ENCODE results near the gene NOLC1. TPM values are rescaled to one million over a fixed set of nuclear protein-coding genes. Genes with fewer than 3 reads are reported as not detected.

The NOLC1 gene
- total RNA-seq, 2 donors from 2014 or later: 32.6 to 38.6 TPM

DNA sequence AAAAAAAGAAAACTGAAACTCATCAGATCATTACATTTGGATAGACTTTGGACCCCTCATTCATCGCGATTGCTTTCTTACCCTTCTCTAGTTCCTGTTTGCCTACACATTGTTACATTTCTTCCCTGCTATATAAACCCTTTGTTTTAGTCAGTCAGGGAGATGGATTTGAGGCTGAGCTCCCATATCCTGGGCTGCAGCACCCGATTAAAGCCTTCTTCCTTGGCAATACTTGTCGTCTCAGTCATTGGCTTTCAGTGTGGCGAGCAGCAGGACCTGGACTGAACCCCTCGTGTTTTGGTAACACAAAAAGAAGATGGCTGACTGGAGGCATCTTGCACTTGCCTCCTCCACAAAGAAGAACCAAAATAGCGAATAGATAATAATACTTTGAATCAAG is 39.8 kb downstream of the NOLC1 start:
- no peak for DNase-seq (ENCODE audit: low spot score)
- intact Hi-C loops (cut with DNase I): no loop called here

DNA sequence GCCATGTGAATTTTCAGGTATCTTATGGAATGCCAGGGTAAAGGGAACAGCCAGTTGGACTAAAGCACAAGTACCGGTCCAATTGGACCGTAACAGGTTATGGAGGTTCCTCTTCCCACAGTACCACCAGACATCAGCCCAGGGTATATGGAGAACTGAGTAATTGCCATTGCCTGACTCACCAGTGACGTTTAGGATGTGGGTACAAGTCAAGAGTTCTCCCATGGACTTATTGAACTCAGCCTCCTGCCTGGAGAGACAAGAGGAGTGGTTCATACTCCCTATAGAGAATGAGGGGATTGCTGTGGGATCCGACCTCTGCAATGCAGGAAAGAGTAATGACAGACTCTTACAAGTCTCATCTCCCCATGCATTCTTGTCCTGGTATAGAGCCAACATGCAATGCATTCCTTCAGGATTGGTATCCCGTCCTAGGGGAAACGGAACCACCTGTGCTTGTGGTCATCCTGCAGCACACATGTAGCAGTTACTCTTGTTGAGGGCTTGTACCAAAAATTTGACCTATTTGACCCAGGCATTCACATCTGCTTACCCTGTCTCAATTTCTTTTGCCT is 43.2 kb downstream of the NOLC1 start:
- no peak for DNase-seq (ENCODE audit: low spot score)
- intact Hi-C loops (cut with DNase I): no loop called here

DNA sequence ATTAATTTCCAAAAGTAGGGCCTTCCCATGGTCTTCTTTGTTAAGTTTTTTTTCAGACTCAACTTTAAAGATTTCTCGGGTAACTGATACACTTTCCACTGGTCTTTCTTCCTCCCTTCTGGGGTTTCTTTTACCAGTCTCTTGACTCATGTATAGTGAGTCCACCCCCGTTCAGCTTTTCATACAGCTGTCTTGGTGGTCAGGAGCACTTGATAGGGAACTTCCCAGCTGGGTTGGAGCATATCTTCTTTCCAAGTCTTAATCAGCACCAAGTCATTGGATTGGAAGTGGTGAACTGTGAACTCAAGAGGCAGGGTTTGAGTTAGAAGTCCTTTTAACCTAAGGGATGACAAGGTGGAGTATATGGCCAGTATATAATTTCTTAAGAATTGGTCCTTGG is 44.7 kb downstream of the NOLC1 start:
- intact Hi-C loops (cut with DNase I): no loop called here
- DNase-seq (ENCODE audit: low spot score): no peak

DNA sequence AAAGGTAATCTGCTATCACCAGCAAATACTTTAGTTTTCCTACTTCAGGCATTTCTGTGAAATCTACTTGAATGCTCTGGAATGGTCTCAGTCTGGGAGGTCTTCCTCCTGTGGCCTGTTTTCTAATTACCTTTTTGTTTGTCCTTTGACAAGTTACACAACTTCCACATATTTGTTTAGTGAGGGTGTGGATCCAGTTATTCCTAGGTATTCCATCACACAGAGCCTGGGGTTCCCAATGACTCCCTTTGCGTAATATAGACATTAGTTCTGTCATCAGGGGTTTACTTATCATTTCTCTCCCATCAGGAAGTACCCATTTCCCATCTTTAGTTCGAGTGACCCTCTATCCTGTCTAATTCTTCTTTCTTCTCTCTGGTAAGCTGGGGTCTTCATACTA is 45.8 kb downstream of the NOLC1 start:
- no peak for DNase-seq (ENCODE audit: low spot score)
- intact Hi-C loops (cut with DNase I): no loop called here

DNA sequence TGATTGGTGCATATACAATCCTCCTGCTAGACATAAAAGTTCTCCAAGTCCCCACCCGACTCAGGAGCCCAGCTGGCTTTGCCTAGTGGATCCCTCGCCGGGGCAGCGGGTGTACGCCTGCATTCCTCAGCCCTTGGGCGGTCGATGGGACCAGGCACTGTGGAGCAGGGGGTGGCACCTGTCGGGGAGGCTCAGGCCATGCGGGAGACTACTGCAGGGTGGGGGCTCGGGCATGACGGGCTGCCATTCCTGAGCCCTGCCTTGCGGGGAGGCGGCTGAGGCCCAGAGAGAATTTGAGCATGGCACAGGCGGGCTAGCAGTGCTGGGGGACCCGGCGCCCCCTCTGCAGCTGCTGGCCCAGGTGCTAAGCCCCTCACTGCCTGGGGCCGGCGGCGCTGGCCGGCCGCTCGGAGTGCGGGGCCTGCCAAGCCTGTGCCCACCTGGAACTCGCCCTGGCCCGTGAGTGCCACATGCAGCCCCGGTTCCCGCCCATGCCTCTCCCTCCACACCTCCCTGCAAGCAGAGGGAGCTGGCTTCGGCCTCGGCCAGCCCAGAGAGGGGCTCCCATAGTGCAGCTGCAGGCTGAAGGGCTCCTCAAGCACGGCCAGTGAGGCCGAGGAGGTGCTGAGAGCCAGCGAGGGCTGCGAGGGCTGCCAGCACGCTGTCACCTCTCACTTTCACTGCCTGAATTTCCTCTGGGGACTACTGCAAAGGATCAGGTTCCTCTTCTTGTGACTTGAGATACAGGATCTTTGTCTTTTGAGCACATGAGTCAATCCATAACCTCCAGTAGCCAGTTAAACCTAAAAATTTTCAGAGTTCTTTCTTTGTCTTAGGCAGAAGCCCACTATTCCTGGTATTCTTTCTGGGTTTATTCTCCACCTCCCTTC is 48.8 kb downstream of the NOLC1 start:
- intact Hi-C loops (cut with DNase I): no loop called here
- DNase-seq (ENCODE audit: low spot score): no peak

DNA sequence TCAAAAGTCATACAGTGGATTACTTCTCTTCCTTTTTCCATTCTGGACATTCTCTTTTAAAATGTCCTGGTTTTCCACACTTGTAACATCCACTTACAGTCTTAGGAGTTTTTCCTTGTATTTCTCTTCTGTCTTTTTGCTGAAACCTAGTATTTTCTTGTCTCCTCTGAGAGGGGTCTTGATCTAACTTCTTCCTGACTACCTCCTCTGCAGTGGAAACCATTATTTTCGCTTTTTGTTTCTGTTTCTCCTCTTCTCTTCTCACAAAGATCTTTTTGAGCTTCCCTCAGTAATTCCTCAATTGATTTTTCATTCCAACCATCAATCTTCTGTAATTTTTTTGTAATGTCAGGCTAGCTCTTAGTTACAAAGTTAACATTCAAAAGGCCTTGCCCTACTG is 50.2 kb downstream of the NOLC1 start:
- DNase-seq (ENCODE audit: low spot score): no peak
- intact Hi-C loops (cut with DNase I): no loop called here

DNA sequence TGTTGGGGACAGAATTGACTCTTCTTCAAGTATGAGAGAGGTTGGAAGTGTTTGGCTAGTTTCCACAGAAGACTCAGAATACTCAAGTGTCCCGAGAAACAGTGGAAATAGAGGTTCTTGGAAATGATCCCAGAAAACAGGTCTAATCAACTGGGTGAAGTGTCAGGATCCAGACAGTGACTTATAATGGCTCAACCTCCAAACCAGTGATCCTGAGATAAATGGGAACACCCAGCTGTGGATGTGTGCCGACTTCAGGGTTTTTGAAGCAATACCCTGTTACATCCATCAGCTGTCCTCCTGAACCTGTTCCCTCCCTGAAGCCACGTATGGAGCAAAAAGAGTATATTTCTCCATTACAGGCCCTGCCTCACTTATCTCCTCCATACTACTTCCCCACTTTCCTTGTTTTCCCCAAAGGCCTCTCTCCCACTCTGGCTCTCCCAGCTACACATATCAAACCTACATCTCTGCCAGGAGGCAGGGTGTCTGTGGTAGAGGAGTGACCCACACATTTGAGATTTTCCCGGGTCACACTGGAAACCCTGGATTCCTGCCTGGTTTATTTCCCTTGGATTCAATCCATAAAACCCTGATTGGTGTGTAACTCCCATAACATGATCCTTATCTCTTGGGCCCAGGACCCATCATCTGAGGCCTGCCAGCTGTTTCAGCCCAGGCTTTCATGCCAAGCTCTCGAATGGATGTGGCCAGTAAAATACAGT is 56.3 kb downstream of the NOLC1 start:
- intact Hi-C loops (cut with DNase I): no loop called here
- DNase-seq (ENCODE audit: low spot score): no peak

DNA sequence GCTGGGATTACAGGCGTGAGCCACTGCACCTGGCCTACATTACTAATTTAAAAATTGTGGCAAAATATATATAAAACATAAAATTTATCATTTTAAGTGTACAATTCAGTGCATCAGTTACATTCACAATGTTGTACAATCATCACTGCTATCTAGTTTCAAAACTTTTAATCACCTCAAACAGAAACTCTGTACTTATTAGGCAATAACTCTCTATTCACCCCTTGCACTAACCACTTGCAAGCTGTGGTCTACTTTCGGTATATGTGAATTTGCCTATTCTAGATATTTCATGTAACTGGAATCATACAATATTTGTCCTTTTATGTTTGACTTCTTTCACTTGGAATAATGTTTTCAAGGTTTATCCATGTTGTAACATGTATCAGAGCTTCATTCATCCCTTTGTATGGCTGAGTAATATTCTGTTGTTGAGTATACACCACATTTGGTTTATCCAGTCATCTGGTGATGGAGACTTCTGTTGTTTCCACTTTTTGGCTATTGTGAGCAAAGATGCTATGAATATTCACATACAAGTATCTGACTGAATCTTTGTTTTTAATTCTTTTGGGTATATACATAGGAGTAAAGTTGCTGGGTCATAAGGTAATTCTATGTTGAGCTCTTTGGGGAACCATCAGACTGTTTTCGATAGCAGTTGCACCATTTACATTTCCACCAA is 59.6 kb downstream of the NOLC1 start:
- no peak for DNase-seq (ENCODE audit: low spot score)
- intact Hi-C loops (cut with DNase I): no loop called here

Other genes with a start within 250 kb of the NOLC1 start
- gene ARMH3, start 96.2 kb upstream of the NOLC1 start, total RNA-seq: 10 to 100 TPM; 19.6 to 22.3 TPM
- 10 to 100 TPM; 11.6 to 13.7 TPM for gene HPS6, start 87.0 kb upstream of the NOLC1 start, total RNA-seq
- 10 to 100 TPM; 28.9 to 32.7 TPM for gene LDB1, start 32.0 kb upstream of the NOLC1 start, total RNA-seq
- 10 to 100 TPM; 21.7 to 32.8 TPM for gene PPRC1, start 19.3 kb upstream of the NOLC1 start, total RNA-seq
- gene ELOVL3, start 73.9 kb downstream of the NOLC1 start, total RNA-seq: under 1 TPM in 1 of 2 donors, not detected in 1; 0.29 TPM
- gene PITX3, start 89.1 kb downstream of the NOLC1 start, total RNA-seq: not detected
- 10 to 100 TPM; 32.6 to 34.7 TPM for gene GBF1, start 93.1 kb downstream of the NOLC1 start, total RNA-seq
- gene NFKB2, start 243.3 kb downstream of the NOLC1 start, total RNA-seq: 10 to 100 TPM; 21.5 to 44.7 TPM